GM12892 (cell line): ENCODE results near the gene ADAMTSL1.

Experiments
- DNase-seq: peaks from one replicate; pipeline ENCODE4 v3.0.0; 2011; ENCODE audit not compliant: insufficient read length
- FAIRE-seq: peaks from 2 replicates; lab custom pipeline; 2011; peaks lifted over from hg19 to GRCh38; lab: Jason Lieb, UNC
- POLR2A ChIP-seq: IDR thresholded peaks from 2 replicates; pipeline ENCODE4 v1.6.1; 2011; ENCODE audit warnings: low read depth, low read length, control low read depth
- POLR2AphosphoS5 ChIP-seq: IDR thresholded peaks from 2 replicates; pipeline ENCODE4 v1.6.1; 2011; ENCODE audit warnings: low read depth, low read length, control low read depth
- TAF1 ChIP-seq: IDR thresholded peaks from 2 replicates; pipeline ENCODE4 v1.6.1; 2011; ENCODE audit warnings: low read depth, mild to moderate bottlenecking, control low read depth, low read length, borderline replicate concordance

The ADAMTSL1 gene

DNA sequence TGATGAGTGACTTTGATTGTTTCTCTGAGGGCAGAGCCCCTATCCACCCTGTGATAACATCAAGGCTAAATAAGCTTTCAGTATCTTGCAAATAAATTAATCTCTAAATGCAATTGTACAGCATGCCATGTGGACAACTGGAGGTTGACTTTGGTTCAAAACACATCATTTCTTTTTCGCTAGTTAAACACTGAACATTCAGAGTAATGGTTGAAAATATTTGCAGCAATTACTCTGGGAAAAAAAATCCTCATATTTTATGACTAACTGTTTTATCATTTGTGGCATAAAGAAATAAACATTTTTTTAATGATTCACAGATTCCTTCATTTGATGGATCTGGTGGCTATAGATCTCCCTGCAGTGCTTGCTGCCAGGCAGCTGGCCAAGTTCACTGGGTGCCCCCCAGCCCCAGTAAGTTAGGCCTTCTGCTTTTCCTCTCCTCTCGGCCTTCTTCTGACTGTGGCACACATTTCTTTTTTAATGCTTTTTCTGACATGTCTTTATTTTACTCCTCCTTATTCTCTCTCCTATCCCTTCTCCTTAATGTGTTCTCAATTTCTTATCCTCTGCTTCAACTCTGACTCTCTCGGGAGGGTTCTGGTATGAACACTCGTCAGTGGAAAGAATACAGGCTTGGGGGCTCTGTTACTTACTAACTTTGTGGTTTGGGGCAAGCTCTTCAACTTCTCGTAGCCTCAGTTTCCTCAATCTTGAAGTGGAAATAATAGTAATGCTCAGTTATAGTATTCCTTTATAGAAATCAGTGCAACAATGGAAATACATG, 69.6 kb downstream of the ADAMTSL1 start:
- no peak for FAIRE-seq
- TF ChIP-seq POLR2AphosphoS5 (no peak), POLR2A (no peak), TAF1 (no peak)
- DNase-seq: no peak

DNA sequence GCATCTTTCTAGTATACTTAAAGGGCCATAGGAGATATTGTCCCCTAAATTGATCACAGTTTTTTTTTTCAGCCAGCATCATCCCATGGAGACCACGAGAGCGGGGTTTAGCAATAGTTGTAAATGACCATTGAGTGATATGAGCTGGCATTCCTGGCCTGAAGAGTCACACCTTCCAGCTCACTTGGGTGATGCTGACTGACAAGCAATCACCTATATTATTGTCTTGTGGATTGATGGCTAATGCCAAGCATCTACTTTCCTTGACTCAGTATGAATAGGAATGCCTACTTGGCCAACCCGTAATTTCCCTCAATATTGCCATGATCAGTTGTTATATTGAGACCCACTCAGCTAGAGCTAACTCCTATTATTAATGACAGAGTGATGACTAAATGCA, 70.5 kb downstream of the ADAMTSL1 start:
- no peak for FAIRE-seq
- TF ChIP-seq TAF1 (no peak), POLR2AphosphoS5 (no peak), POLR2A (no peak)
- no peak for DNase-seq

- DNase-seq: no peak
- TF ChIP-seq POLR2A (no peak), TAF1 (no peak), POLR2AphosphoS5 (no peak)
- no peak for FAIRE-seq
Measured at GRCh38 chr9:18545636-18546360, 71.8 kb downstream of the ADAMTSL1 start.

DNA sequence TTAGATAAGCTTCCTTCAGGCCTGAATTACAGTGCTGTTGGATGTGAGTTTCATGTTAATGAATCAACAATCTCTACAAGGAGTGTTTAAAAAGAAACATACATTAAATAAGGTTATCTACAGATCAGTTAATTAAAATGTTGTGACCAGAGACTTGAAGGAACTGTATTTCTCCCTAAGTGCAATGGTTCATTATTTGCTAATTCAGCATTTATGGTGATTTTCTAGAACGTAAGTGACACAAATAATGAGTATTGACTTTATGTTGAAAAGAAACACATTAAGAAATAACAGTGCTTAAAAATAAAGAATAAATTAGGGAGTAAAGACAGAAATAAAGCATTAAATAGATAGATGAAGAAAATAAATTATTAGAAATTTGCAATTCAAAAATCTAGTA, 74.5 kb downstream of the ADAMTSL1 start:
- DNase-seq (no peak), FAIRE-seq (no peak)
- TF ChIP-seq TAF1 (no peak), POLR2A (no peak), POLR2AphosphoS5 (no peak)

GRCh38 chr9:18549772-18550171, 75.8 kb downstream of the ADAMTSL1 start:
- DNase-seq (no peak), FAIRE-seq (no peak)
- TF ChIP-seq POLR2AphosphoS5 (no peak), POLR2A (no peak), TAF1 (no peak)

DNA sequence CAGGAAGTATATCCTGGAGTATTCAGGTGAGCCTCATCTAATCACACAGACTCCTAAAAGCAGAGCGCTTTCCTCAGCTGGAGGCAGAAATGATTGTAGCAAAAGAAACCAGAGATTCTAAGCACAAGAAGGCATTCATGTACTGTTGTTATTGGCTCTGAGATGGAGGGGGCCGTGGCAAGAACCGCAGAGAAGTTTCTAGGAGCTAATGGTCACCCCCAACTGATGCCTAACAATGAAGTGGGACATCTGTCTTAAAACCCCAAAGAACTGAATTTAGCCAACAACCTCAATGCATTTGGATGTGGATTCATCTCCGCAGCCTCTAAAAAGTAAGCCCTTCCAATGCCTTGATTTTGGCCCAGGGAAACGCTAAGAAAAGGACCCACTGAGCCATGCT, 76.3 kb downstream of the ADAMTSL1 start:
- DNase-seq (no peak), FAIRE-seq (no peak)
- TF ChIP-seq POLR2A: no peak
- TF ChIP-seq POLR2AphosphoS5: no peak
- no peak for TF ChIP-seq TAF1

- DNase-seq: no peak
- no peak for FAIRE-seq
- TF ChIP-seq POLR2AphosphoS5: no peak
- no peak for TF ChIP-seq TAF1
- no peak for TF ChIP-seq POLR2A
Measured at GRCh38 chr9:18554244-18554643, 80.3 kb downstream of the ADAMTSL1 start.

- no peak for TF ChIP-seq TAF1
- TF ChIP-seq POLR2AphosphoS5: no peak
- no peak for TF ChIP-seq POLR2A
- DNase-seq: no peak
- no peak for FAIRE-seq
Measured at GRCh38 chr9:18555105-18555883, 81.3 kb downstream of the ADAMTSL1 start.

- DNase-seq: no peak
- TF ChIP-seq POLR2AphosphoS5 (no peak), POLR2A (no peak), TAF1 (no peak)
- FAIRE-seq: no peak
Measured at GRCh38 chr9:18564018-18564880, 90.3 kb downstream of the ADAMTSL1 start.

DNA sequence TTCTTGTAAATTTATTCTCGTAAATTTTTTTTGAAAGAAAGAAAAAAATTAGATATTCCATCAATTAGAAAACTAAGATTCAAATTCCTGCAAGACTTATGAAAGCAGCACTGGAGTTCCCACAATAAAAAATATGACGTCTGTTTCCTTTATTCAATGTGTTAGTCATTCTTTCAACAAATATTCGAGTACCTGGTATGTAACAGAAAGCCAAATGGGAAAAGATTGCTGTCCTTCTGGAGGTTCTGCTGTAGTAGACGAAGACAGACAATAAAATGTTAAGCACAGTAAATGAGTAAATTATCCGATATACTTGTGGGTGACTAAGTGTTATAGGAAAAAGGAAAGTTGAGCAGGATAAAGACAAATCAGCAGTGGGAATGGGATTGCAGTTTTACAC, 92.2 kb downstream of the ADAMTSL1 start:
- TF ChIP-seq POLR2AphosphoS5: no peak
- no peak for TF ChIP-seq TAF1
- TF ChIP-seq POLR2A: no peak
- FAIRE-seq: no peak
- DNase-seq: no peak
